ENCODE results near the gene CANT1.
A peak's percentile ranks its signal among the peaks of the same experiment; 100 is the strongest.
"Not testable (repeated sequence)": the region's sequence is repeated elsewhere in the genome, so short reads cannot be mapped to it uniquely, and the experiment has no call there.

CANT1 gene

DNA sequence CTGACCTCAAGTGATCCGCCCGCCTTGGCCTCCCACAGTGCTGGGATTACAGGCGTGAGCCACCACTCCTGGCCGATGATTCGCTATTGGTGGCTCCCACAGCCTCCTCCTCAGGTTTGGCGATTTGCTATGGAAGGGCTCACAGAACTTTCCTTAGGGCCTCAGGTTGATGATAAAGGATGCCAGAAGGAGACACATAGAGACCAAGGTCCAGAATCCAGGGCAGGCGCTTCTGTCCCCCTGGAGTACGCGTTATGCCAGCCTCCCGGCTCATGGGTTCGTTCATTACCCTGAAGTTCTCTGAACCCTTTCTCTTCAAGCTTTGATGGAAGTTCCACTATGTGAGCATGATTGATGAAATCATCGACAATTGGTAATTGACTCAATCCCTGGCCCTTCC lies 49.8 kb downstream of the CANT1 start:
- no peak for DNase-seq (ENCODE audit: low read depth in 2 of 2)

DNA sequence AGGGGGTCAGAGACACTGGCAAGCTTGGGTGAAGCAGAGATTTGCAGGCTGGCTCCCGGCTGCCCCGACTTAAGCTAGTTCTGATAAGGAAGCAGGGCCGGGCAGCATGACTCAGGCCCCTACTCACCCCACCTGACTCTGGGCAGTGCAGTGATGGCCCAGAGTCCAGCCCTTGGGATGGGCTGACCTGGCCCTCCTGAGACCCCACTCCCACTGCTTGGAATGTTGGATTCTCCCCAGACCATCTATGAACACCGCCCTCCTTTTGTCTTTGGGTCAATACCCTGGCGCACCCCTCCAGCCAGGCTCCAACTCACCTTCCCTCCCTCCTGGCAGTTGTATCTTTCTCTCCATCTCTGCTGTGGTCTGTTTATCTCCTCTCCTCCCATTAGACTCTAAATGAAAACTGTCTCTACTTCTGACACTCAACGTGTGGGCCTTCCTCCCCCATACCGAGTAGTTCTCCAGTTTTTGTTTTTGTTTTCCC lies 50.9 kb downstream of the CANT1 start:
- no peak for DNase-seq (ENCODE audit: low read depth in 2 of 2)

DNA sequence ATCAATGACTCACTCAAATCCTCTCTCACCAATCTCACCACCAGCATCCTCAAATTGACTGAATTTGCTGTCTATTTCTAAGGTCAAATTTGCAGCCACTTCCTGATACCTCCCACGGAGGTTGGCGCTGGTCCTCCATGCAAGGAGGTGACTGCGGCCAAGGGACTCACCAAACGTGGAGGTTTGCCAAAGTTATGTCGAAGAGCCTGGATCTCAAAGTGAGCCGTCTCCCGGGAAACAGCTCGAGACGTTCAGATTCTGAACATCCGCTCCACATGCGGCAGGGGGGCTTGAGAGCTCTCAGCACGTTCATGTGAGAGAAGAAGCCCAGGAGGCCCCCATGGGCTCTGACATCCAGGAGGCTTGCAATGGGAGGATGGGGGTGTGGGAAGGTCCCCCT lies 52.4 kb downstream of the CANT1 start:
- DNase-seq (ENCODE audit: low read depth in 2 of 2) = peak; percentile 38 to 46

DNA sequence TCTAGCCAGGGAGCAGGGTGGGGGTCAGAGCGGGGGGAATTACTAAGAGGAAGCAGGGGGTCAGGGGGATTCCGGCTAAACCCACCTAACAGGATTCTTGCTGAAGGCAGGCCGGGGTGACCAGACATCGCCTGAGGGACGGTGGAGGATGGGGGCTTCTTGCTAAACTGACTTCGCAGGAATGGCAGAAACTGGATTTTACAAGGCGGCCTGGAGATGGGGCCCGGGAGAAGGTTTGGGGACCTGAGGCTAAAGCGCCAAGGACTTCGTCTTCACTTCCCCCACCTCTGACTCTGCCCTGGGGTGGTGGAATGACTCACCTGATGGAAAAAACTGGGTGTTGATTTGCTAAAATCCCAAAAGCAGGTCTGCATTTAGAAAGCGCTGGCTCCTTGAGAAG lies 53.3 kb downstream of the CANT1 start:
- DNase-seq (ENCODE audit: low read depth in 2 of 2) = no peak

DNA sequence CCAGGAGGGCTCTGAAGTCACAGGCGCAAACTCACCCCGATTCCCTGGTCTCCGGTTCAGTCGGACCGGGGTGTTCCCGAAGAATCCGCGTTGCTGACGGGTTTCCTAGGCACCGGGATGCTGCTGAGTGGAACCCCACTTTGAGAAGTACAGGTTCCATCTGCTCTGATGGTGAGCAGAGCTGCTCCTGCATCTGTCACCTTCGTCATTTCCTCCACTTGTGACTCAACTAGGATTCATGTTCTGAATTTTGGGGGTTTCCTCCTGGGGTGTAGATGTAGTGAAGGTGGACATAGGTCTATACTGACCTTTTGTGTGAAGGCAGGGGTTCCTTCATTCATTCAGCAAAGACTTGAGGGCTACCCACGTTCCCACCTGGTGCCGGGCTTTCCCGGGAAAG lies 54.9 kb downstream of the CANT1 start:
- no peak for DNase-seq (ENCODE audit: low read depth in 2 of 2)

DNA sequence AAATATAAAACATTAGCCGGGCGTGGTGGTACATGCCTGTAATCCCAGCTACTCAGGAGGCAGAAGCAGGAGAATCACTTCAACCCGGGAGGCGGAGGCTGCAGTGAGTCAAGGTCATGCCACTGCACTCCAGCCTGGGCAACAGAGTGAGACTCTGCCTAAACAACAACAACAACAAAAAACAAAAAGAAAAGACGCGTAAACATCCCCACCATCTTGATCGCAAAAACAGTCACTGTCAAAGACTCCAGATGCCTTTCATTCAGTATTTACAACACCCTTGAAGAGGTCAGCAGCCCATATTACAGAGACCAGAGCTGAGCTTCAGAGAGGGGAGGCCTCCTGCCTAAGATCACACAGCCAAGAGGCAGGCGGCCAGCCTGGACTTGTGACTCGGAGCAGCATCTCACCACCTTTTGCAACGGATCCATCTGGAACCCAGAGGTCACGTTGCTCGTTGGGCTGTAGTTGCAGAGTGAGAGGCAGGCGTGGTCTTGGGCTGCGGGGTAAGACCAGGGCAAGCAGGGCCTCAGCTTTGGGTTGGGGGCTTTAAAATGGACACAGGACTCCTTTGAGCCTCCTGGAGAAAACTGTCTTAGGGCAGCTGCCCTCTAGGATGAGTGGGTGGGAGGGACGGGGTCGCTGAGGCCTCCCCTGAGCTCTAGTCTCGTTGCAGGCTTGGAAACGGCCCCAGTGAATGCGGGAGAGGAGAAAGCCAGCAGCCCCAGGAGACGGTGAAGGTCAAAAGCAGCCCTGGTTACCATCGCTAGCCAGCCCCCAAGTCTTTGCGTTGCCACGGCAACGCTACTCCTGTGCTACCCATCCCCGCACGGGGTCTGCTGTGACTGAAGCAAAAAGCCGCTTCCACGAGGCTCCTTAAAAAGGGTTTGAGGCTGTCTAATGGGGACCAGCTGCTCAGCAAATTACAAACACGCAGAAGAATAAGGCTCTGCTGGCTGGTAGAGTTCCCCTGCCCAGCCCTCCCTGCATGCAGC lies 55.9 kb downstream of the CANT1 start:
- DNase-seq (ENCODE audit: low read depth in 2 of 2) = no peak

DNA sequence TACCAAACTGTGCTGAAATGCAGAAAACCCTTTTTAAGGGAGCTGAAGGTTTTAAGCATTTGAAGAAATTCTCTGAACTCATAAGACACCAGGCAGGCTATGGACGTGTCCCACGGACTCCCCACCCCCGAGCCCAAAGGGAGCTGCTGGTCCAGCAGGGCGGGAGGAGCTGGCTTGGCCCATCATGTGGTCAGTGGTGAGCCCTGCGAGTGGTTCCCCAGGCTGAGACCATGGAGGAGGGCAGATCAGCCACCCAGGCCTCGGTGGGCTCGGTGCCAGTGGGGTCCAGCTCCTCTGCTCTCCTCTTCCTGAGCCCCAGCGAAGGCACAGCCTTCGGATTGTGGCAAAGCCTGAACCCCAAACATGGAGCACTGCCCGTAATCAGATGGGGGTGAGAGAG lies 56.9 kb downstream of the CANT1 start:
- no peak for DNase-seq (ENCODE audit: low read depth in 2 of 2)

DNA sequence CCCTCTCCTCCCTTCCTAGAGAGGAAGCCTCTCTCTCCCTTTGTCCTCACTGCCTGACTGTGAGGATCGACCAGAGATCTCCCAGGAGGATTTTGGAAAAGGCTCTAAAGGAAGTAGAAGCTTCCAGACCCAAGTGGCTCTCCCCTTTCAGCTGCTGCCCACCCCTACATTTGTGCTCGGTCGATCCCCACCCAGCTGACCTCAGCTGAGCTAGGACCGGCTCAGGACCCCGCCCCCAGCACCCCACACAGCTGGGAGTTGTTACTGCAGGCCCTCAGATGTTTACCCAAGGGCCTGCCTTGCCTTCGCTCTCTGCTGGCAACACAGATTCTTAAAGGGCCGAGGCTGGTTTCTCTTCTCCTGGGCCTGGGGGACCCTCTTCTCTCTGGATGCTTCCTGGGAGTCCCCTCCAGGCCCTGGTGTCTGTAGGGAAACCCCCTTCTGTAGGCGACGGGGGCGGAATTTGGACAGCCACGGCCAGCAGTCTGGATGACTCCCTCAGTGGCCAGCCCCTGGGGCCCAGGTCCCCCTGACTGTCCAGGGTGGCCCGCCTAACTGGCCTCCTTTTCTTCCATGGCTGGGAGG lies 57.5 kb downstream of the CANT1 start:
- DNase-seq (ENCODE audit: low read depth in 2 of 2) = no peak

DNA sequence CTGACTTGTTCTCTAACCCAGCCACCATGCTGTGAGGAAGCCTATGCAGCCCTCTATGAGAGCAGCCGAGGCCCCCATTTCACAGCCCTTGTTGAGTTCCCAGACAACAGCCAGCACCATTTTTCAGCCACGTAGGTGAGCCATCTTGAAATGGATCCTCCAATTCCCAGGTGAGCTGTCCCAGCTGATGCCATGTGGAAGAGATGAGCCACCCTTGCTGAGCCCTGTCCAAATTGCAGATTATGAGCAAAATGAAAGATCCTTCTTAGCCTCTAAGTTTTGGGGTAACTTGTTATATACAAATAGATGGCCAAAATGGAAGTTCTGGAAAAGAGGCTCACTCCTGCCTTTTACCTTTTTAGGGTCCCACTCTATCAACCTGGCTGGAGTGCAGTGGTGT lies 58.7 kb downstream of the CANT1 start:
- no peak for DNase-seq (ENCODE audit: low read depth in 2 of 2)

DNA sequence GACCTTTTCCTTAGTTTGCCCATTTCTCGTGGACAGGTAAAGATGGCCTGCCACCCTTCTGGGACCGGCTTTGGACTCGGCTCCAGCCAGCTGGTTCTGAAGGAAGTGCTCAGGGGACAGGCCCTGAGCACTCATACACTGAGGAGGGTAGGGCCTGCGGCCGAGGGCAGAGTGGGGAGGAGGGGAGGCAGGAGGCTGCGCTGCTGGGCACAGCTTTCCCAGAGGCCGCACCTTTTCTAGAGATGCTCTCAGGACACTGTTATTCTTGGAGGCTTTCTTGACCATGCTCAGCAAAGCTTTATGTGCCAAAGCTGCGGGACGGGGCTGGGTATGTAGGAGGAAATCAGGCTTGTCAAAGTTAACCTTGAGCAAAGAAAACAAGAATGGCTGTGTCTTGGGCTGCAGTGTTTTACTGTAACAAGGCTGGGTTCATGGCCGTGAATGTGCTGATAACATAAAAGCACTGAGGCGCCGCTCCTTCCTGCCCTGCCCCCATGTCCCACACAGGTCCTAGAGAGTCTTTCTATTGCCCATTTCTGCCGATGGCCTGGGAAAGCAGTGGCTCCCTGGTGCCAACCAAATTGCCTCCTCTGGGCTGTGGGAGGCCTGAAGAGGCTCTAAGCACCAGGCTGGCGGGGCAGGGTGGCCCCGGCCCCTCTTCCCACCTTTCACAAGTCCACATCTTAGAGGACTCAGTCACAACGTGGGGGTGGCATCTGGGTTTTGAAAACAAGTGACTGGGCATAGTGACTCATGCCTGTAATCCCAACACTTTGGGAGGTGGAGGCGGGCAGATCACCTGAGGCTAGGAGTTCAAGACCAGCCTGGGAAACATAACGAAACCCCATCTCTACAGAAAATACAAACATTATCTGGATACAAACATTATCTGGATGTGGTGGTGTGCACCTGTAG lies 62.1 kb downstream of the CANT1 start:
- no peak for DNase-seq (ENCODE audit: low read depth in 2 of 2)

DNA sequence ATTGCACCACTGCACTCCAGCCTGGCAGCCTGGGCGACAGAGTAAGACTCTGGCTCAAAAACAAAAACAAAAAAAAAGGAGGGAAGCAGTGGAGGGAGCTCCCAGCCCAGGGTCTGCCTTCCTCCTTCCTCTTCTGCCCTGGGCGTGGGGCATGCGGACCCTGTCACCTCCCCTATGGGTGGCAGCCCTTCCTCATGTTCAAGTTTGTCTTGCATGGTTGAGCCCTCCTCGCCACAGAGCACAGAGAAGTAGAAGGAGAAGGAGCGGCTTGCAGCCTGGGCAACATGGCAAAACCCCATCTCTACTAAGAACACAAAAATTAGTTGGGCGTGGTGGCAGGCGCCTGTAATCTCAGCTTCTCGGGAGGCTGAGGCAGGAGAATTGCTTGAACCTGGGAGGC lies 62.9 kb downstream of the CANT1 start:
- DNase-seq (ENCODE audit: low read depth in 2 of 2) = no peak

DNA sequence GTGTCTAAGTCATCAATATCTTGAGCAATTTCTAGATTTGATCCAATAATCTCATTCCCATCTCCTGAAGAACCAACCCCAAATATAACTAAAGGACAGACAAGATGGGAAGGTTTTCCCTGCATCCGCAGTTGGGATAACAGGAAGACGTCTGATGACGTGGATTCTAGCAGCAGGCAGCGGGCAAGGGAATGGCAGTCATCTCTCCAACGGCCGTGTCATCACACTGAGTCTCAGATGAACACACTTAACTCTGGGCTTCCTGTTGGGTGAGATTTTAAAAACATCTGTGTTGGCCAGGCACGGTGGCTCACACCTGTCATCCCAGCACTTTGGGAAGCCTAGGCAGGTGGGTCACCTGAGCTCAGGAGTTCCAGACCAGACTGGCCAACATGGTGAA lies 63.4 kb downstream of the CANT1 start:
- DNase-seq (ENCODE audit: low read depth in 2 of 2) = no peak

DNA sequence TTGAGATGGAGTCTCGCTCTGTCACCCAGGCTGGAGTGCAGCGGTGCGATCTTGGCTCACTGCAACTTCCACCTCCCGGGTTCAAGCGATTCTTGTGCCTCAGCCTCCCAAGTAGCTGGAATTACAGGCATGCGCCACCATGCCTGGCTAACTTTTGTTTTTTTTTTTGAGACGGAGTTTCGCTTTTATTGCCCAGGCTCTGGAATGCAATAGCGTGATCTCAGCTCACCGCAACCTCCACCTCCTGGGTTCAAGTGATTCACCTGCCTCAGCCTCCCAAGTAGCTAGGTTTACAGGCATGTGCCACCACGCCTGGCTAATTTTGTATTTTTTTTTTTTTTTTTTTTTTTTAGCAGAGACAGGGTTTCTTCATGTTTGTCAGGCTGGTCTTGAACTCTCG lies 64.1 kb downstream of the CANT1 start:
- DNase-seq (ENCODE audit: low read depth in 2 of 2) = not testable (repeated sequence)

DNA sequence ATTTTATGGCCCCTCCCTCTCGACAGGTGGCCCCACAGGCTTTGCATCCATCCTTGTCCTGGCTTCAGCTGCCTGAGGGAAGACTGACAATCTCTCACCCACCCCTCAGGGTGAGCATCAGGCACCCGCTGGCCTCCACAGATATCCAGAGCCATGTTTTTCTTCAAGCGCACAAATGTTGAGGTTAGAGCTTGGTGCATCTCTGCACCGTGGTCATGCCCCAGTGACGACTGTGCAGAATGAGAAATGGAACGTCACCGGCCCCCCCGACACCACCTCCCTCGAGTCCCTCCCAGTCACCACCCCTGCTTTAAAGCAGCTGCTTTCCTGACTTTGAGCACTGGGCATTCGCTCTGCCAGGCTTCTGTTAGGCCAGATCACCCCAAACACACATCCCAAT lies 64.6 kb downstream of the CANT1 start:
- DNase-seq (ENCODE audit: low read depth in 2 of 2) = no peak

DNA sequence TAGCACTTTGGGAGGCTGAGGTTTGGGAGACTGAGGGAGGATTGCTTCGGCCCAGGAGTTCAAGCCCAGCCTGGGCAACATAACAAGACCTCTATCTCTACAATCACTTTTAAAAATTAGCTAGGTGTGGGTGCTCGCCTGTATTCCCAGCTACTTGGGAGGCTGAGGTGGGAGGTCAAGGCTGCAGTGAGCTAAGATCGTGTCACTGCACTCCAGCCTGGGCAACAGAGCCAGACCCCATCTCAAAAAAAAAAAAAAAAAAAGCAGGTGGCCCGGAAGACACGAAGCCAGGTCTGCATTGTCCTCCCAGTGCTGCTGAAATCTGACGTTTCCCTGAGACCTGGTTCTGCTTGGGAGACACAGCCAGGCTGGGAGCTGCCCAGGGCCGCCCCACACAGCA lies 65.5 kb downstream of the CANT1 start:
- no peak for DNase-seq (ENCODE audit: low read depth in 2 of 2)
